Gastrocnemius medialis (tissue), 4 donors: Measurements from ENCODE around the gene TM9SF2. TPM values are rescaled to one million over a fixed set of nuclear protein-coding genes. Genes with fewer than 3 reads are reported as not detected.
"Not testable (repeated sequence)": the region's sequence is repeated elsewhere in the genome, so short reads cannot be mapped to it uniquely, and the experiment has no call there.

ENCODE experiments used
- ATAC-seq, 2 donors: fragments of 150-250 bp; one replicate each; pipeline ENCODE4 v1.9.1; 2016
- DNase-seq, 2 donors: peaks; one replicate each; pipeline ENCODE4 v3.0.0-alpha.2; 2019
- H3K27ac ChIP-seq, 4 donors: fragments of 200-600 bp; sonication (generic); 1 replicate in 1 of 4; 2 replicates in 3 of 4; pipeline ENCODE4 v1.5.1; 2016 to 2018; ENCODE audit warnings: mild to moderate bottlenecking in 2 of 4, moderate library complexity in 1 of 4
- H3K27me3 ChIP-seq, 3 donors: fragments of 200-600 bp; sonication (generic) in 2 of 3; 1 replicate in 1 of 3; 2 replicates in 2 of 3; pipeline versions ENCODE4 v1.5.1 to v1.6.0; 2016 to 2019; ENCODE audit warnings: mild to moderate bottlenecking in 1 of 3, moderate library complexity in 1 of 3
- H3K36me3 ChIP-seq, 2 donors: fragments of 200-600 bp; sonication (generic) in 1 of 2; one replicate each; pipeline ENCODE4 v1.5.1; 2017 to 2018
- H3K4me1 ChIP-seq, 2 donors: fragments of 200-600 bp; sonication (generic) in 1 of 2; one replicate each; pipeline ENCODE4 v1.5.1; 2016 to 2017; ENCODE audit warnings: mild to moderate bottlenecking in 2 of 2
- H3K4me3 ChIP-seq, 4 donors: fragments of 200-600 bp; sonication (generic) in 3 of 4; 1 replicate in 1 of 4; 2 replicates in 3 of 4; pipeline ENCODE4 v1.5.1; 2016 to 2019; ENCODE audit warnings: mild to moderate bottlenecking in 2 of 4
- H3K9me3 ChIP-seq, 3 donors: fragments of 200-600 bp; sonication (generic) in 2 of 3; 1 replicate in 1 of 3; 2 replicates in 2 of 3; pipeline ENCODE4 v1.5.1; 2016 to 2019
- CTCF ChIP-seq, 5 experiments: fragments of 450-650 bp in 3 of 5; fragments of 200-600 bp in 2 of 5; sonication (generic) in 2 of 5; IDR thresholded peaks in 4 of 5; conservative IDR thresholded peaks in 1 of 5; 1 replicate in 4 of 5; 2 replicates in 1 of 5; pipeline ENCODE4 v1.5.1; 2016 to 2019; ENCODE audit warnings: antibody characterized with exemption in 5 of 5, mild to moderate bottlenecking in 3 of 5, moderate library complexity in 3 of 5
- POLR2A ChIP-seq, 2 donors: fragments of 450-650 bp; IDR thresholded peaks; one replicate each; pipeline ENCODE4 v1.6.1; 2017; ENCODE audit warnings: antibody characterized with exemption in 2 of 2, mild to moderate bottlenecking in 2 of 2, moderate library complexity in 2 of 2
- in situ Hi-C, 4 donors: fragments of 200-750 bp; cut with MboI; loops; one replicate each; pipeline versions ENCODE4 v1.15.0 to v1.8.0; 2017; ENCODE audit warnings: low sequenced_read_pairs in 4 of 4
- intact Hi-C: fragments of 100-400 bp; cut with DNase I; formaldehyde crosslinking; loops from one replicate; pipeline ENCODE4 v1.15.1; 2023; ENCODE audit warnings: low total_unique reads
- total RNA-seq, 4 donors: library from RNA; depleted of rRNA; stranded (reverse); fragments of >200 nt; gene quantifications; one replicate each; pipeline versions ENCODE4 v1.1.0 to v1.2.3, GENCODE V29; 2016

The TM9SF2 gene
- total RNA-seq, 4 donors from 2014 or later, result 47.3 to 69.9 (median 55.7) TPM

- Histone ChIP-seq H3K4me1 (no peaks in the 10 kb centered on the region), H3K36me3 (peaks cover 0 to 56% of the 10 kb centered on the region in 2 donors), H3K27ac (no peak overlapping the region), H3K27me3 (no peaks in the 10 kb centered on the region), H3K9me3 (no peaks in the 10 kb centered on the region), H3K4me3 (no peak overlapping the region)
- intact Hi-C loops, result no loop called here
- TF ChIP-seq CTCF (IDR thresholded peaks at IDR 0.05 in 4 of 5, conservative IDR thresholded peaks at IDR 0.05 in 1 of 5), result no peak
- no peak for TF ChIP-seq POLR2A (IDR thresholded peaks at IDR 0.05)
- in situ Hi-C loops, result no loop called here
- no peak for DNase-seq
- ATAC-seq, result no peak
These were observed 62.1 kb downstream of the TM9SF2 start for GRCh38 chr13:99563404-99563803.

- H3K4me3 ChIP-seq, result no peak overlapping the region
- intact Hi-C loops (no loop called here), in situ Hi-C loops (no loop called here)
- no peaks in the 10 kb centered on the region for H3K27me3 ChIP-seq
- peaks cover 0 to 46% of the 10 kb centered on the region in 2 donors for H3K36me3 ChIP-seq
- no peaks in the 10 kb centered on the region for H3K9me3 ChIP-seq
- TF ChIP-seq POLR2A (IDR thresholded peaks at IDR 0.05) (no peak), CTCF (IDR thresholded peaks at IDR 0.05 in 4 of 5, conservative IDR thresholded peaks at IDR 0.05 in 1 of 5) (no peak)
- no peak overlapping the region for H3K27ac ChIP-seq
- no peaks in the 10 kb centered on the region for H3K4me1 ChIP-seq
- ATAC-seq (no peak), DNase-seq (no peak)
These were observed 63.1 kb downstream of the TM9SF2 start for GRCh38 chr13:99564386-99564785.

GRCh38 chr13:99565478-99566124 is 64.3 kb downstream of the TM9SF2 start:
- in situ Hi-C loops, result no loop called here
- peaks cover 0 to 34% of the 10 kb centered on the region in 2 donors for H3K36me3 ChIP-seq
- no peak for DNase-seq
- no peak for ATAC-seq
- TF ChIP-seq CTCF (IDR thresholded peaks at IDR 0.05 in 4 of 5, conservative IDR thresholded peaks at IDR 0.05 in 1 of 5), result no peak
- TF ChIP-seq POLR2A (IDR thresholded peaks at IDR 0.05), result no peak
- intact Hi-C loops, result loop anchor here (1.0 kb wide), 1 partner anchor 21 kb away; no protein-coding TSS in a partner anchor
- H3K27ac ChIP-seq, result no peak overlapping the region
- H3K4me3 ChIP-seq, result no peak overlapping the region
- no peaks in the 10 kb centered on the region for H3K27me3 ChIP-seq
- H3K9me3 ChIP-seq, result no peaks in the 10 kb centered on the region
- no peaks in the 10 kb centered on the region for H3K4me1 ChIP-seq

- intact Hi-C loops, result loop anchor here (1.0 kb wide), 1 partner anchor 20 kb away; no protein-coding TSS in a partner anchor
- Histone ChIP-seq H3K36me3 (peaks cover 0 to 26% of the 10 kb centered on the region in 2 donors), H3K9me3 (no peaks in the 10 kb centered on the region), H3K4me3 (peak overlapping the region in 1 of 4 donors; percentile 13), H3K27me3 (no peaks in the 10 kb centered on the region), H3K4me1 (no peaks in the 10 kb centered on the region), H3K27ac (no peak overlapping the region)
- DNase-seq, result no peak
- in situ Hi-C loops, result no loop called here
- no peak for TF ChIP-seq CTCF (IDR thresholded peaks at IDR 0.05 in 4 of 5, conservative IDR thresholded peaks at IDR 0.05 in 1 of 5)
- TF ChIP-seq POLR2A (IDR thresholded peaks at IDR 0.05), result no peak
- ATAC-seq, result no peak
These were observed 65.1 kb downstream of the TM9SF2 start for GRCh38 chr13:99566125-99567083.

GRCh38 chr13:99568901-99569300 is 67.6 kb downstream of the TM9SF2 start:
- H3K4me3 ChIP-seq, H3K36me3 ChIP-seq, H3K4me1 ChIP-seq, H3K27me3 ChIP-seq, ATAC-seq, H3K27ac ChIP-seq, in situ Hi-C loops, H3K9me3 ChIP-seq, DNase-seq, intact Hi-C loops: not testable (repeated sequence)
